ENCODE measurements around the gene HNRNPDL.
"Not testable (repeated sequence)": the region's sequence is repeated elsewhere in the genome, so short reads cannot be mapped to it uniquely, and the experiment has no call there.

The HNRNPDL gene

GRCh38 chr4:82431831-82432230 lies 1.6 kb upstream of the HNRNPDL start:
- no peak for DNase-seq

- peak; percentile 41 to 51 for DNase-seq
These were observed 893 bp upstream of the HNRNPDL start for GRCh38 chr4:82430964-82431745.

GRCh38 chr4:82429728-82430192 lies 502 bp downstream of the HNRNPDL start:
- peak in 1 of 2 experiments; percentile 69 for DNase-seq

- peak; percentile 82 to 88 for DNase-seq
These were observed 1.1 kb downstream of the HNRNPDL start for GRCh38 chr4:82428969-82429727.

- DNase-seq: no peak
These were observed 1.7 kb downstream of the HNRNPDL start for GRCh38 chr4:82428526-82428968.

GRCh38 chr4:82425478-82425877 lies 4.8 kb downstream of the HNRNPDL start:
- DNase-seq: no peak

- no peak for DNase-seq
These were observed 6.8 kb downstream of the HNRNPDL start for GRCh38 chr4:82423245-82424054.

GRCh38 chr4:82422616-82423015 lies 7.6 kb downstream of the HNRNPDL start:
- DNase-seq: no peak

- DNase-seq: no peak
These were observed 8.3 kb downstream of the HNRNPDL start for GRCh38 chr4:82421796-82422560.

- no peak for DNase-seq
These were observed 10.8 kb downstream of the HNRNPDL start for GRCh38 chr4:82419451-82419850.

GRCh38 chr4:82415922-82416365 lies 14.3 kb downstream of the HNRNPDL start:
- no peak for DNase-seq

- not testable (repeated sequence) for DNase-seq
These were observed 15.2 kb downstream of the HNRNPDL start for GRCh38 chr4:82415061-82415460.

GRCh38 chr4:82403725-82404124 lies 26.5 kb downstream of the HNRNPDL start:
- no peak for DNase-seq

- DNase-seq: no peak
These were observed 28.0 kb downstream of the HNRNPDL start for GRCh38 chr4:82402196-82402775.

- DNase-seq: no peak
These were observed 28.7 kb downstream of the HNRNPDL start for GRCh38 chr4:82401600-82401999.

GRCh38 chr4:82398263-82398662 lies 32.0 kb downstream of the HNRNPDL start:
- no peak for DNase-seq

- no peak for DNase-seq
These were observed 32.7 kb downstream of the HNRNPDL start for GRCh38 chr4:82397527-82397926.

- no peak for DNase-seq
These were observed 35.4 kb downstream of the HNRNPDL start for GRCh38 chr4:82394896-82395295.

GRCh38 chr4:82390061-82390460 lies 40.2 kb downstream of the HNRNPDL start:
- not testable (repeated sequence) for DNase-seq

- DNase-seq: no peak
These were observed 41.9 kb downstream of the HNRNPDL start for GRCh38 chr4:82388405-82388804.

GRCh38 chr4:82386312-82386711 lies 44.0 kb downstream of the HNRNPDL start:
- not testable (repeated sequence) for DNase-seq

GRCh38 chr4:82382751-82383150 lies 47.5 kb downstream of the HNRNPDL start:
- DNase-seq: no peak
